Measurements from ENCODE around the gene SPAG9. TPM values are rescaled to one million over a fixed set of nuclear protein-coding genes. Genes with fewer than 3 reads are reported as not detected.
"Not testable (repeated sequence)": the region's sequence is repeated elsewhere in the genome, so short reads cannot be mapped to it uniquely, and the experiment has no call there.

Gene SPAG9
- total RNA-seq, 4 donors from 2014 or later: 81.2 to 99.9 (median 89.9) TPM

- peak in 1 of 2 donors; percentile 34 for TF ChIP-seq POLR2AphosphoS5 (IDR thresholded peaks at IDR 0.05)
- H3K27me3 ChIP-seq; H3K36me3 ChIP-seq; intact Hi-C loops (cut with DNase I); H3K9me3 ChIP-seq; H3K4me3 ChIP-seq; DNase-seq (ENCODE audit: extremely low spot score): not testable (repeated sequence)
- 82% methylated on average over 16 of the region's 16 CpGs for WGBS
- H3K4me1 ChIP-seq: peaks cover 5 to 57% (median 40%) of the 10 kb centered on the region in 4 donors
- peak overlapping the region in 2 of 4 donors; percentile 22 to 32 for H3K27ac ChIP-seq (replicated peaks in 1 of 4)
Observed at GRCh38 chr17:51112303-51113222, 8.1 kb downstream of the SPAG9 start.

GRCh38 chr17:51107778-51108177 lies 12.9 kb downstream of the SPAG9 start:
- Histone ChIP-seq H3K4me3 (no peak overlapping the region), H3K9me3 (no peaks in the 10 kb centered on the region), H3K36me3 (peaks cover 0 to 4% (median 0%) of the 10 kb centered on the region in 4 donors), H3K4me1 (peaks cover 9 to 65% (median 54%) of the 10 kb centered on the region in 4 donors), H3K27me3 (no peaks in the 10 kb centered on the region), H3K27ac (replicated peaks in 1 of 4) (no peak overlapping the region)
- 100% methylated on average over 1 of the region's 1 CpG for WGBS
- intact Hi-C loops (cut with DNase I): no loop called here
- no peak for DNase-seq (ENCODE audit: extremely low spot score)
- TF ChIP-seq POLR2A (IDR thresholded peaks at IDR 0.05; ENCODE audit: low read depth): no peak
- TF ChIP-seq EP300 (IDR thresholded peaks at IDR 0.05): no peak
- no peak for TF ChIP-seq POLR2AphosphoS5 (IDR thresholded peaks at IDR 0.05)
- TF ChIP-seq CTCF (IDR thresholded peaks at IDR 0.05): no peak

DNA sequence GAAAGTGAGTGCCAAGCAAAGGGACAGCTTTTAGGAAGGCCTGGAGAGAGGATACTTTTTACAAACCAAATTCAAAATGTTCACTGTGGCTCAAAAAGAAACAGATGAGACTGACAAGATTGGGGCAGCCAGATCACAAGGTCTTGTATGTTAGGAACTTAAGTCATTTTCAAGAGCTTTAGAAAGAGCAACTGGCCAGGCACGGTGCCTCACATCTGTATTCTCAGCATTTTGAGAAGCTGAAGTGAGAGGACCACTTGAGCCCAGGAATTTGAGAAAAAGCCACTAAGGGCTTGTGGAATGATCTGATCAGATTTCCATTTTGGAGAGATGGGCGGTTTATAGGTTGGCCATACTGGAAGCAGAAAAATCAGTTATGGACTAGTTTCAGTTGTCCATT lies 17.2 kb downstream of the SPAG9 start:
- WGBS: 87% methylated on average over 2 of the region's 2 CpGs
- no peaks in the 10 kb centered on the region for H3K9me3 ChIP-seq
- H3K4me3 ChIP-seq: no peak overlapping the region
- no peak for DNase-seq (ENCODE audit: extremely low spot score)
- intact Hi-C loops (cut with DNase I): no loop called here
- H3K27ac ChIP-seq (replicated peaks in 1 of 4): peak overlapping the region; percentile 3 to 25 (median 12)
- peaks cover 9 to 74% (median 61%) of the 10 kb centered on the region in 4 donors for H3K4me1 ChIP-seq
- no peak for TF ChIP-seq POLR2AphosphoS5 (IDR thresholded peaks at IDR 0.05)
- no peak for TF ChIP-seq EP300 (IDR thresholded peaks at IDR 0.05)
- no peak for TF ChIP-seq POLR2A (IDR thresholded peaks at IDR 0.05; ENCODE audit: low read depth)
- no peak for TF ChIP-seq CTCF (IDR thresholded peaks at IDR 0.05)
- no peaks in the 10 kb centered on the region for H3K27me3 ChIP-seq
- no peaks in the 10 kb centered on the region for H3K36me3 ChIP-seq

DNA sequence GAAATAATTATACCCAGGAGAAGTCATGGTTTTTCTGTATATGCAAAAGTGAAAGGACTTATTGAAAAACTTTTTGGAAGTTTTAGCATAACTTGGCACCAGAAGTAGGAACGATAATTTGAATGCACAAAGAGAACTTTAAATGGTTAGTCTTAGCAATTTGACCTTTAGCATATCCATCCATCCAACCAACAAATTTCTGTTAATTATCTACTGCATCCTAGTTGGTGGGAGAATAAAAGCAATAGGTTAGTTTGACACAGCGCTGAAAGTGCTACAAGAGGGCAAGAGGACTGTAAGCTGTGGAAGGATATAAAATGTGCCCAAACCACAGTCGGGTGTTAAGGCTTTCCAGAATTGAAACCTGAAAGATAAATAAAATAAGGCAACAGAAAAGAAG lies 17.6 kb downstream of the SPAG9 start:
- Histone ChIP-seq H3K4me1 (peaks cover 9 to 77% (median 64%) of the 10 kb centered on the region in 4 donors), H3K27ac (replicated peaks in 1 of 4) (peak overlapping the region; percentile 3 to 25 (median 12)), H3K4me3 (no peak overlapping the region), H3K9me3 (no peaks in the 10 kb centered on the region), H3K36me3 (no peaks in the 10 kb centered on the region), H3K27me3 (no peaks in the 10 kb centered on the region)
- no peak for DNase-seq (ENCODE audit: extremely low spot score)
- WGBS: 46% methylated on average over 3 of the region's 3 CpGs
- intact Hi-C loops (cut with DNase I): no loop called here
- TF ChIP-seq CTCF (IDR thresholded peaks at IDR 0.05) (no peak), POLR2A (IDR thresholded peaks at IDR 0.05; ENCODE audit: low read depth) (no peak), EP300 (IDR thresholded peaks at IDR 0.05) (no peak), POLR2AphosphoS5 (IDR thresholded peaks at IDR 0.05) (no peak)

DNA sequence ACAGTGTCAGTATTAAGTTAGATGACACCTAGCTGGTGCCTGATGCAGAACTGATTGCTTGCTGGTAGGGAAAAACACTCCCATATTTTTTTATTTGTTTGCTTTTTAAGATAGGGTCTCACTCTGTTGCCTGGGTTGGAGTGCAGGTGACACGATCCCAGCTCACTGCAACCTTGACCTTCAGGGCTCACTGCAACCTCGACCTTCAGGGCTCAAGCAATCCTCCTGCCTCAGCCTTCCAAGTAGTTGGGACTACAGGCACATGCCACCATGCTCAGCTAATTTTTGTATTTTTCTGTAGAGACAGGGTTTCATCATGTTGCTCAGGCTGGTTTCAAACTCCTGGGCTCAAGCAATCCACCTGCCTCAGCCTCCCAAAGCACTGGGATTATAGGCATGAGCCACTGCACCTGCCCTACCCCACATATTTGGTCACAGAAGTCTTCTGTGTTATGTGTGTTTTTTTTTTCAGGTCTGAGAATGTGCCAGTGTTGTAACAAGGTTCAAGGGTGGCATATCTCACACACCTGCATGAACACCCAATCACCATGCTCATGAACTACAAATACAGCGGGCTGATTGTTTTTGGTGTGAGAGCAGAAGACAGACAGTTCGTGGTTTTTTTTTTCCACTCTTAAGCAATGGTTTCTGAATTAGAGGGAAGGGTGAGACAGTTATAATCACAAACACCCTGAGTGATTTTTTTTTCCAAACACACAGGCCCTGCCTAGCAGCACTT lies 22.8 kb downstream of the SPAG9 start:
- WGBS: 66% methylated on average over 4 of the region's 4 CpGs
- Histone ChIP-seq H3K27me3 (no peaks in the 10 kb centered on the region), H3K4me1 (peaks cover 18 to 66% (median 51%) of the 10 kb centered on the region in 4 donors), H3K27ac (replicated peaks in 1 of 4) (no peak overlapping the region), H3K36me3 (no peaks in the 10 kb centered on the region), H3K9me3 (no peaks in the 10 kb centered on the region), H3K4me3 (no peak overlapping the region)
- no peak for DNase-seq (ENCODE audit: extremely low spot score)
- intact Hi-C loops (cut with DNase I): no loop called here
- TF ChIP-seq POLR2AphosphoS5 (IDR thresholded peaks at IDR 0.05) (no peak), CTCF (IDR thresholded peaks at IDR 0.05) (no peak), POLR2A (IDR thresholded peaks at IDR 0.05; ENCODE audit: low read depth) (no peak), EP300 (IDR thresholded peaks at IDR 0.05) (no peak)
